22Rv1 (cell line): ENCODE measurements around the gene ATP6V1E1.

Experiments used
- H3K27ac ChIP-seq: fragments of 450-650 bp; 2 replicates; pipeline ENCODE4 v1.5.1; 2017
- CTCF ChIP-seq: fragments of 450-650 bp; IDR thresholded peaks from 2 replicates; pipeline ENCODE4 v1.5.1; 2017; ENCODE audit warnings: mild to moderate bottlenecking
- ZFX ChIP-seq: fragments of 450-650 bp; IDR thresholded peaks from 2 replicates; pipeline ENCODE4 v1.6.1; 2017; ENCODE audit warnings: antibody characterized with exemption, borderline replicate concordance

ATP6V1E1 gene

GRCh38 chr22:17554814-17555213 lies 73.7 kb downstream of the ATP6V1E1 start:
- H3K27ac ChIP-seq, result no peak overlapping the region
- TF ChIP-seq ZFX, result no peak
- TF ChIP-seq CTCF, result no peak

GRCh38 chr22:17552737-17553136 lies 75.8 kb downstream of the ATP6V1E1 start:
- TF ChIP-seq CTCF (no peak), ZFX (no peak)
- no peak overlapping the region for H3K27ac ChIP-seq

- no peak overlapping the region for H3K27ac ChIP-seq
- TF ChIP-seq CTCF, result no peak
- TF ChIP-seq ZFX, result no peak
These were observed 78.9 kb downstream of the ATP6V1E1 start for GRCh38 chr22:17549655-17550054.

GRCh38 chr22:17549183-17549582 lies 79.4 kb downstream of the ATP6V1E1 start:
- no peak overlapping the region for H3K27ac ChIP-seq
- TF ChIP-seq ZFX, result no peak
- TF ChIP-seq CTCF, result no peak

- H3K27ac ChIP-seq, result no peak overlapping the region
- no peak for TF ChIP-seq ZFX
- no peak for TF ChIP-seq CTCF
These were observed 79.9 kb downstream of the ATP6V1E1 start for GRCh38 chr22:17548756-17549035.

GRCh38 chr22:17548010-17548755 lies 80.4 kb downstream of the ATP6V1E1 start:
- no peak for TF ChIP-seq CTCF
- TF ChIP-seq ZFX, result no peak

GRCh38 chr22:17542452-17542851 lies 86.1 kb downstream of the ATP6V1E1 start:
- no peak overlapping the region for H3K27ac ChIP-seq
- TF ChIP-seq ZFX (no peak), CTCF (no peak)

More at GRCh38 chr22:17548010-17548755, 80.4 kb downstream of the ATP6V1E1 start:
- no peak overlapping the region for H3K27ac ChIP-seq
